ENCODE results near the gene TFDP2.
A peak's percentile ranks its signal among the peaks of the same experiment; 100 is the strongest.
"Not testable (repeated sequence)": the region's sequence is repeated elsewhere in the genome, so short reads cannot be mapped to it uniquely, and the experiment has no call there.

The TFDP2 gene, protein sequence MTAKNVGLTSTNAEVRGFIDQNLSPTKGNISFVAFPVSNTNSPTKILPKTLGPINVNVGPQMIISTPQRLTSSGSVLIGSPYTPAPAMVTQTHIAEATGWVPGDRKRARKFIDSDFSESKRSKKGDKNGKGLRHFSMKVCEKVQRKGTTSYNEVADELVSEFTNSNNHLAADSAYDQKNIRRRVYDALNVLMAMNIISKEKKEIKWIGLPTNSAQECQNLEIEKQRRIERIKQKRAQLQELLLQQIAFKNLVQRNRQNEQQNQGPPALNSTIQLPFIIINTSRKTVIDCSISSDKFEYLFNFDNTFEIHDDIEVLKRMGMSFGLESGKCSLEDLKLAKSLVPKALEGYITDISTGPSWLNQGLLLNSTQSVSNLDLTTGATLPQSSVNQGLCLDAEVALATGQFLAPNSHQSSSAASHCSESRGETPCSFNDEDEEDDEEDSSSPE

DNA sequence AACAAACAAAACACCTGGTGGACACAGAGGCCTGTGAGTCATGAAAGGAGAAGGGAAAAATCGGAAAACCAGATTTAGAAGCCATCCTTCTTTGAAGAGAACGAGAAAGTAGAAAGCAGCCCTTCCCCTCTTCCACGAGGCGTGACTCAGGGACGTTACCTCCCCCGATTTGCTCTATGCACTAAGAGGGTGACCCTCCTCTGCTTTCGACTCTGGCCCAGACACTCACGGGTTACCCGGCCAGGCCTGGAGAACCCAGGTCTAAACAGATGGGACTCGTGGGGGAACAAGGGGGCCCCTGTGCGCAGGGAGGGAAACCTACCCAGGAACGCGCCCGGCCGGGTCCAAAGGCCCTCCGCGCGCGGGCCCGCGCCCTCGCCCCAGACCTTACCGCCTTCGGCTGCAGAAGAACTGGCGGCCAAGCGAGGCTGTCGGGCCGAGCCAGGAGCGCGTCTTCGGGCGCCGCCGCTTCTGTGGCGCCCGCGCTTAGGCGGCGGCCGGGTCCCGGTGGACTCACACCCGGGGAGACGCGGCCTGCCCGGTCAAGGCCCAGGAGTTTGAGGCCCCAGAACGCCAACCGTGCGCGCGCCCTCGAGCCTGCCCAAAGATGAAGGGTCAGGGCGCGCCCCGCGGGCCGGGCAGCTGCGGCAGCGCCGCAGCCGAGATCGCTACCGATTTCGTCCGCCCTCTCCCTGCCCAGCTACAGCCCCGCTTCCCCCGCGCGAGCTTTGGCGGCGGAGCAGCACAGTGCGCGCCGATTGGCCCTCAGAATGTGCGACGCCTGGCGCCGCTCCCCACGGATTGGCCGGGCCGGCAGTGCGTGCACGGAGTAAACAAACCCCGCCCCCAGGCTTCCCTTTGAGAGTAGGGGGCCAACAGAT lies at the start of gene TFDP2:
TSS of gene TFDP2 (minus strand) at position 753 of the 881 bp plus-strand sequence. CDS start 47,795 bp downstream, outside the sequence.
- DNase-seq (ENCODE audit: low read depth), result peak; percentile 73

DNA sequence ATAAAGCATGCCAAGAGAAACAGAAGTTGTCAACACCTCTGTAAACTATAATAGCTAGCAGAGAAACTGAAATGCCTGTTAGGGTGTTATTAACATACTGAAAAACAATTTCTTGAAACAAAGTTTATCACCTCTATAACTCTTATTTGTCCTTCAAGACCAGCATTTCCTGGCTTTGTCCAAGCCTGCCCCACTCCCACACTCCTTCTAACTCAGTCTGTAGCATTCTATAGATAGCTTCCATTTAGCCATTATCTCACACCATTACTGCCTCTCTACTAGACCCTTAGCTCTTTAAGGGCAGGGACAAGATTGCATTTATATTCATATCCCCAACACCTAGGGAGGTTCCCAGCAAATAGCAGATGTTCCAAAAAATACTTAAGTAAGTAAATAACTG lies 39.5 kb upstream of the TFDP2 start:
- DNase-seq (ENCODE audit: low read depth), result no peak

DNA sequence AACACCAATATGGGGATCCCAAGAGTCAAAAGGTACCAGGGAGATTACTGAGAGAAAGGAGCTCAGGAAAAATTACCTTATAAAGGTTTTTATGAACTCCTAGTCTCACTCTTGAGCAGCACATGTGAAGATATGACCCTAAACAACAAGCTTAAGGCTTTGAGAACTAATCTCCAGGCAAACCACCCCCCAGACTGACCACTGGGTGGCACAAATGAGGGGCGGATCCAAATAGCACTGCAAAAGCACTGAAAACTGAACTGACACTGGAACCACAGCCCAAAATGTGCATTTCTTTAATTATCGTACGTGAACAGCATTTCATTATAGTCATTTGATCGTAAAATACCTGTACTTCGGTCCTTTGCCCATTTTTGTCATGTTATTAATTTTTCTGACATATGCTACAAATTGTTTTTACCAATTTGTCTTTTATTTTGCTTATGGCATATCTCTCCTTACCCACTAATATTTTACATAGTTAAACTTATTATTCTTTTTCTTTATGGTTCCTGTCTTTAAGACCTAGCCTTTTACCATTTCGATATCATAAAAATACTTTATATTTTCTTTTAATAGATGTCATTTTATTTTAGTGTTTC lies 31.5 kb upstream of the TFDP2 start:
- no peak for DNase-seq (ENCODE audit: low read depth)

DNA sequence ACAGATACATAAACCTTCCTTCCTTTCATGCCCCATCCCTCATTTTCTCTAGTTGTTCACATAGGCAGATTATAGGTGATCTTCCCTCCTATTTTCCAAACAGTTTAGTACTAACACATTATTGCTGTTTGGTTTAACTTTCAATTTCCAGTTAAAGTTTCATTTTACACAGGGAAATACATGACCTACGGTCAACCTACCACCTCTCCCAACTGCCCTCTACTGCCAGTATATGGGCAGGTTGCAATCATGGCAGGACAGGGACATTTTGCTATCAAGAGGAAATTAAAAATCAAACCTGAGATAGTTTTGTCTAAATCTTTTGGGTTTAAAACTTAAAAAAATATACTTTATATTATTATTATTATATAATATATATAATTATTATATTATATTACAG lies 26.1 kb upstream of the TFDP2 start:
- no peak for DNase-seq (ENCODE audit: low read depth)

DNA sequence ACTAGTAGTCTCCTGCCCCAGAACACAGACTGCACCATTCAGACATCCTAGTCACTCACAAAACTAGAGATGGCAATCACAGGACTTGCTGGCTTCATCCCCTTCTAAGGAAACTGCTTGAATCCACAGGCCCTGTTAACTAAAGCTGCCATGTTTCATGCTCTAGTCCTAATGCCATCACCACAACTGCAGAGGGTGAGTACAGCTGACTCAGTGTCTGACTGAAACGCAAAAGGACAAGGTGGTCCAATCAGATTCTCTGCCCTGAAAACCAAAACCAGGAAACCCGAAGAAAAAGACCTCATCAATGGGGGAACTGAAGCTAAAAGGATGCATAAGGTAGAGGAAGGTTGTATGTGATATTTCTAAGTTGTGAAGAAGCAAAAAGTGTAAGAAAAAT lies 25.2 kb upstream of the TFDP2 start:
- DNase-seq (ENCODE audit: low read depth), result no peak

DNA sequence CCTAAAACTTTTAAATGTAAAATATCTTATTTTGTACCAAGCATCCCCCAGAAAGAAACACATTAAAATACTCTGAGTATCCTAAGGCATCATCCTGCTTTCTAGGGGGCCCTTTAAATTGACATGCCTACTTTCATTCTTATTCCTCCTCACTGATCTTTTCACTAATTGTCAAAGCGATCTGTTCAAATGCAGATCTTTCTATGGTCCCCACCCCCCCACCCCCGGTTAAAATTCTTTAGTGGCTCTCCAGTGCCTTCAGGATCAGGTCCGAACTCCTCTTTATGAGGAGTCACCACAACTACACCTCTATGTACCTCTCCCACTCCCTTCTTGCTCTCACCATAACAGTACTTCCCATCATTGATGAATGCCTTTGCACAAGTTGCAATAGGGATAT lies 19.2 kb upstream of the TFDP2 start:
- DNase-seq (ENCODE audit: low read depth), result no peak

DNA sequence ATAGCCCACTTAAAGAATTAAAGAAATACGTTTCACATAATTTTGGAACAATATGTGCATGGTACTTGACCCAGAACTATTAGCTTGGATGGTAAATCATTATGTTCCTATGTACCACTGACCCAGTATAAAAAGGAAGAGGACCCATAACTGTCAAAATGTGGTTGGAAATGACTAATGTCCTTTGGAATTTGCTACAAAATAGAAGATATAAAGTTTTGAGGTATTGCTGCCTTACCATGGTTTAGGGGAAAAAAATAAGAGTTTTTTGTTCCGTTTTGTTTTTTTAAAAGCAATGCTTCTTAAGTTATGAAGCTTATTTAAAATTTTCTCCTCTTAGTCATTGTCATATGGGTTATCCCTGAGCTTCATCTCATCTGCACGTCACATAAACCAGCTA lies 15.8 kb upstream of the TFDP2 start:
- no peak for DNase-seq (ENCODE audit: low read depth)

DNA sequence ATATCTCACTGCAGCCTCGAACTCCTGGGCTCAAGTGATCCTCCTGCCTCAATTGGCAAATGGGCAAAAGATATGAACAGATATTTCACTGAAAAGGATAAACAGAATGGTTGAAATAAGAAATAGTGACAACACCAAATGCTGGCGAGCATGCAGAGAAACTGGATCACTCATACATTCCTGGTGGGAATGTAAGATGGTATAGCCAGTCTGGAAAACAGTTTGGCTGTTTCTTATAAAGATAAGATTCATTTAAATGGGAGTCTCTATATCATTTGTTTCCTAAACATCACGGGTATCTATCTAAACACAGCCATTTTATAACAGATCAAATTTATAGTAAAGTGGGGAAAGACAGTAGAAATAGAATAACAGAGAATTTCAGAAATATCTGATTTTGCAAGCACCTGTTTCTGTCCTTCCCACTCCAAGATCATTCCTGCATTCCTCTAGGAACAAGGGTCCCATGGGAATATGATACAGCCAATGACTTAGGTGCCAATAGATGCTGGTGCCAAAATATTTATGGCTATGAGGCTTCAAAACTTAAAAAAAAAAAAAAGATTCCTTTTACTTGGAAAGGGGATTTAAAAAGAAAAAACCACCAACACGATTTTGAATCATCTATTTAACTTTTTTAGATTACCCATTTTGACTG lies 9.9 kb upstream of the TFDP2 start:
- no peak for DNase-seq (ENCODE audit: low read depth)

DNA sequence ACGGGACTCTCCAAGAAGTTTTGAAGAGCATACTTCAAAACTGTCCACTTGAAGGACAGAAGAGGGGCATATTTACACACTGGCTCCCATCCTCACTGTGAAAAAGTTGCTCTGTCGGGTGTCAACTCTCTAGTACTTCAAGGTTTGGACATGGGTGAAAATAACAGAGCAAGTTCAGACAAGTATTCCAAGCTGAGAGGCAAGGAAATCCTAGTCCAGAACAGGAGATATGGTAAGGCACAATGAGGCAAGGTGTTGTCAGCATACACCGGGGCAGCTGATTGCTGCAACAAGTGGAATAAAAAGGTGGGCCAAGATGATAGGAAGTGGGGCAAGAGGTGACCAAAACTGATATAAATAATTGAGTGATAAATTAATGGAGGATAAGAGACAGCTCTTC lies 4.8 kb upstream of the TFDP2 start:
- no peak for DNase-seq (ENCODE audit: low read depth)

DNA sequence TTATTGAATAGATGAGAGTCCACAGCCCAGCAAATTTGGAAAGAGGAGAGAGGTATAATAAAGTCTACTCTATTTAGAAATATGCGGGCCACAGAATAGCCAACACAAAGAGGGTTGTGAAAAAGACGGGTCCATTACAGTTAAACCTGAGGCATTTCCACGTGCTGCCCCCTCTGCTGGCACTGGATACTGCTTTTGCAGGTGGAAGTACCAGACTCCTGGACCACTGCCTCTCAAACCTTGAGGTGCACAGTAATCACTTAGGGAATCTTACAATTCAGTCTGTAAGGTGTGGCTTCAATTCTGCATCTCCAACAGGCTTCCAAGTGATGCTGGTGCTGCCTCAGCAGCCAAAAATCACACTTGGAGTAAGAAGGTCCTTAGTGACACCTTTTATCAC lies 3.0 kb upstream of the TFDP2 start:
- no peak for DNase-seq (ENCODE audit: low read depth)

DNA sequence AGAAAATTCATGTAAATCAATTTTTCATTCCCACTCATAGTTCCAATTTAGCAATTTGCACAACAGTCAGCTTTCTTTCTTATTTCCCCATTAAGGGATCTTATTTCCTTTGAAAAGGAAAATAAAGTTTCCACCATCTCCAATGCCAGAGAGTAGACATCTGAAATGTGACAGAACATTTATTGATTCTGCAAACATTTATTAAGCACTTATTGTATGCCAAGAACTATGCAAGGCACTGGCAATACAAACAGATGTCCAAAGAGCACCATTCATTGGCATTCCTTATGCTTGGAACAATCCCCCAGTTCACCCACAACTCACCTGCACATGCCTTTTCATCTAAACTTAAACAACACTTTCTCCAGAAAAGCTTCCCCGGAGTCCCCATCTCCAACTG lies 2.5 kb upstream of the TFDP2 start:
- no peak for DNase-seq (ENCODE audit: low read depth)

DNA sequence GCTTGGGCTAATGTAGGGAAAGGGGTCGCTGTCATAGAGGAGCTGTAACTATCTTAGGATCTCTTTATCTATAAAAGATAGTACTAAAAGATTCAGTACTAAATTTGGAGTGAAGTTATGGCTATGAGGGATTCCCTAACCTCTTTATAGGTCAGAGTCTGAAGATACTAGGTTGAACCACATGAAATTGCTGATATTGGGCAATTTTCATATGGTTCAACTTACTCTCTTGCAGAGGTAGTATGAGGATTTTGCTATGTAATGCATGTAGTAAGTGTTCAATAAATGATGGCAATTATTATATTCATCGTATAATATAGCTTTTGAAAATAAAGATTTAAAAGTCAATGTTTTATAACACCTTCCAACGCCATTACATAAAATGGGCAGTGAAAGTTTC lies 1.9 kb upstream of the TFDP2 start:
- DNase-seq (ENCODE audit: low read depth), result no peak

DNA sequence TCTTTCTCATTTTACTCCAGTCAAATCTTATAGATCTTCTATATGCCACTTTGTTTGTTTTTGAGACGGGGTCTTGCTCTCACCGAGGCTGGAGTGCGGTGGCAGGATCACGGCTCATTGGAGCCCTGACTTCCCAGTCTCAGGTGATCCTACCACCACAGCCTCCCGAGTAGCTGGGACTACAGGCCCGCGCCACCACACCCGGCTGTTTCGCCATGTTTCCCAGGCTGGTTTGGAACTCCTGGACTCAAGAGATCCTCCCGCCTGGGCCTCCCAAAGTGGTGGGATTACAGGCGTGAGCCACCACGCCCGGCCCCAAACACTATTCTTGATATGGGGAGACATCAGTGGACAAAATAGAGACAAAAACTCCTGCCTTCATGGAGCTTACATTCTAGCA lies 927 bp upstream of the TFDP2 start:
- no peak for DNase-seq (ENCODE audit: low read depth)

DNA sequence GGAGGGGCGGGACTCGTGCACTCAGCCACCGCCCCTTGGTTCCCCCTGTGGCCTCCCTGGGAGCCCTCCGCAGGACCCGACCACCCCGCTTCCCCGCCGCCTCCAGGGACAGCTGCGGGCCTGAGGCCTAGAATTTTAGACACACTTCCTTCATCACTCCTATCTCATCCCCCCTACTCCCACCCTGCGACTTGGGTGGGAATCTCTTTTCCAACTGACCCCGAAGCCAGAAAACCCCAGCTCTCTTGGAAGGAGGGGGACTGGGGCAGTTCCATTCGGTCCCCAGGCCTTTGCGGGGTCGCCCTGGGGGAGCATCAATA lies 289 bp upstream of the TFDP2 start:
- no peak for DNase-seq (ENCODE audit: low read depth)

DNA sequence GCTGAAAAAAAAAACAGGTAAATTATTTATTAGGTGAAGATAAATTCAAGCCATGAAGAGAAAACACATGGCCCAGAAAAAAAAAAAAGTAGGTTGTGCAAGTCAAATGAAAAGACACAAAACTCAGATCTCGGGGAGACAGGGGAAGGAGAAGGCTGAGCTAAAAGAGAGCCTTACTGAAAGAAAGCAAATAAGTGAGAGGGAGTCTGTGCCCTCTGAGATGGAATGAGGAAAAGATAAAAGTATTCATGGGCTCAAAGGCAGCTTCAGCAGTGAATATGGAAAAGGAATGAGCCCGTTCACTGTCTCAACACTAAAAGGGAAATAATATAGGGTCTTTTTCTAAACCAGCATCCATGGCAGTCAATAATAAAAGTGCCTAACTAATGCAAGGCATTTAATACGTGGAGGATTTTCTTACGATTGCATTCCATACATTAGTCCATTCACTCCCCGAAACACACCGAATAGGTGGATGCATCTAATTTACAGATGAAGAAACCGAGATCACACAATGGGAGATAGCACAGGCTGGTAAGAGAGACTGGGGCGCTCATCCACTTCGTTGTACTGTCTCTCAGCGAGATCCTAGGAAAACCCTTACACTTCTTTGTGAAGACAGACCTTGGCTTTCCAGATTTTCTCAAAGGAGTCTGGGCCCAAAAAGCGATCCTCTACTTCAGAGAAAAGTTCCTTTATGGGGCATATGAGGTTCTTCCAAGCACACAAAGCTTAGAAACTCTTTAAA lies 1.1 kb downstream of the TFDP2 start:
- DNase-seq (ENCODE audit: low read depth), result no peak

DNA sequence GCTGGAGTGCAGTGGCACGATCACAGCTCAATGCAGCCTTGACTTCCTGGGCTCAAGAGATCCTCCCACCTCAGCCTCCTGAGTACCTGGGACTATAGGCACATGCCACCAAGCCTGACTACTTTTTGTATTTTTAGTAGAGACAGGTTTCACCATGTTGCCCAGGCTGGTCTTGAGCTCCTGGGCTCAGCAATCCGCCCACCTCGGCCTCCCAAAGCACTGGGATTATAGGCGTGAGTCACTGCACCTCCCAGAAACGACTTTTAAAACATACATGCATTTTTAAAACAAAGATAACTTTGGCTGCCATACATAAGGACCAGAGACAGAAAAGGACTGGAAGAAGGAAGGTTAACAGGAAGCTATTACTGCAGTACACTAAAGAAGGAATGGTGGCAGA lies 4.8 kb downstream of the TFDP2 start:
- DNase-seq (ENCODE audit: low read depth), result not testable (repeated sequence)

DNA sequence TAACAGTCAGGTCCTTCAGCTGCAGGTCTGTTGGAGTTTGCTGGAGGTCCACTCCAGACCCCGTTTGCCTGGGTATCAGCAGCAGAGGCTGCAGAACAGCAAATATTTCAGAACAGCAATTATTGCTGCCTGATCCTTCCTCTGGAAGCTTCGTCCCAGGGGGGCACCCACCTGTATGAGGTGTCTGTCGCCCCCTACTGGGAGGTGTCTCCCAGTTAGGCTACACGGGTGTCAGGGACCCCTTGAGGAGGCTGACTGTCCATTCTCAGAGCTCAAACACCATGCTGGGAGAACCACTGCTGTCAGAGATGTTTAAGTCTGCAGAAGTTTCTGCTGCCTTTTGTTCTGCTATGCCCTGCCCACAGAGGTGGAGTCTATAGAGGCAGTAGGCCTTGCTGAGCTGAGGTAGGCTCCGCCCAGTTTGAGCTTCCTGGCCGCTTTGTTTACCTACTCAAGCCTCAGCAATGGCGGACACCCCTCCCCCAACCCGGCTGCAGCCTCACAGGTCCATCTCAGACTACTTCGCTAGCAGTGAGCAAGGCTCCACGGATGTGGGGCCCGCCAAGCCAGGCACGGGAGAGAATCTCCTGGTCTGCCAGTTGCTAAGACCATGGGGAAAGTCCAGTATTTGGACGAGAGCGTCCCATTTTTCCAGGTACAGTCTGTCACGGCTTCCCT lies 8.6 kb downstream of the TFDP2 start:
- DNase-seq (ENCODE audit: low read depth), result not testable (repeated sequence)

DNA sequence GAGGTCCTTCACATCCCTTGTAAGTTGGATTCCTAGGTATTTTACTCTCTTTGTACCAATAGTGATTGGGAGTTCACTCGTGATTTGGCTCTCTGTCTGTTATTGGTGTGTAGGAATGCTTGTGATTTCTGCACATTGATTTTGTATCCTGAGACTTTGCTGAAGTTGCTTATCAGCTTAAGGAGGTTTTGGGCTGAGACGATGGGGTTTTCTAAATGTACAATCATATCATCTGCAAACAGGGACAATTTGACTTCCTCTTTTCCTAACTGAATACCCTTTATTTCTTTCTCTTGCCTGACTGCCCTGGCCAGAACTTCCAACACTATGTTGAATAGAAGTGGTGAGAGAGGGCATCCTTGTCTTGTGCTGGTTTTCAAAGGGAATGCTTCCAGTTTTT lies 12.3 kb downstream of the TFDP2 start:
- not testable (repeated sequence) for DNase-seq (ENCODE audit: low read depth)

DNA sequence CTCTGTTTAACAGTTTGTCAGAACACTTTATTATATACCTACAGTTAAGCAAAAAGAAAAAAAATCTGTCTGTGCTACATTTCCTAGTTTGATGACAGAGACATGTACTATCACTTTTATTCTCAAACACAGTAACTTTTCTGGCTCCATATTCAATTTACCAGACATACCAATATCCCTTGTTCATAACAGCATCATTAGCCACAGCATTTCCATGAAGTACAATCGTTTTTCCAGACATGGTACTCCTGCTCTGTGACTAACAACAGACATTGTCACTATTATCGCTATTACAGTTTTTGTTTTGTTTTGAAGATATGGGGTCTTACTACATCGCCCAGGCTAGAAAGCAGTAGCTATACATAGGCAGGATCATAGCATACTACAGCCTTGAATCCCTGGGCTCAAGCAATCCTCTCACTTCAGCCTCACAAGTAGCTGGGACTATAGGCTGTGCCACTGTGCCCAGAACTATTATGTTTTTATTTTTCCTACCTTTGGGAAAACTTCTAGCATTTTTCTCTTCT lies 14.5 kb downstream of the TFDP2 start:
- DNase-seq (ENCODE audit: low read depth), result no peak

DNA sequence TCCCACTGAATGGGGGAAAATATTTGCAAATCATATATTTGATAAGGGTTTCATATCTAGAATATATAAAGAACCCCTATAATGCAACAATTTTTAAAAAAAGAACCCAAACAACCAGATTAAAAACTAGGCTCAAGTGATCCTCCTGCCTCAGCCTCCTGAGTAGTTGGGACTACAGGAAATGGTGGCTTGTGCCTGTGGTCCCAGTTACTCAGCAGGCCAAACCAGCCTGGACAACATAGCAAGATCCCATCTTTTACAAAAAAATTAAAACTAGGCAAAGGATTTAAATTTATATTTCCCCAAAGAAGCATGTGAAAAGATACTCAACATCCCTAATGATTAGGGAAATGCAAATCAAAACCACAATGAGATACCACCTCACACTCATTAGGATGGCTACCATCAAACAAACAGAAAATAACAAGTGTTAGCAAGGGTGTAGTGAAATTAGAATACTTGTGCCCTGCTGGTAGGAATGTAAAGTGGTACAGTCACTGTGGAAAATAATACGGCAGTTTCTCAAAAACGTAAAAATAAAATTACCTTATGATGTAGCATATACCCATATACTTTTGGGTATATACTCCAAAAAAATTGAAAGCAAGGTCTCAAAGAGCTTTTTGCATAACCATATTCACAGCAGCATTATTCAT lies 19.7 kb downstream of the TFDP2 start:
- no peak for DNase-seq (ENCODE audit: low read depth)

Measured in activated gamma-delta T cell treated with anti-CD3 and anti-CD28 coated beads, Interleukin-2, amount 50 U/mL, for 16 hours (primary cell).